Panc1 (cell line): ENCODE results near the gene PDE1C. TPM values are rescaled to one million over a fixed set of nuclear protein-coding genes. Genes with fewer than 3 reads are reported as not detected.

Experiments used
- ATAC-seq: fragments of 200-7000 bp; cut with Tn5 transposase; 2 replicates; pipeline ENCODE4 v1.9.1; 2020; ENCODE audit warnings: mild to moderate bottlenecking, moderate library complexity
- BruUV-seq: library from RNA; stranded (reverse); fragments of 400-500 nt; replicated peaks from 2 replicates; lab custom pipeline; 2021; lab: Mats Ljungman, UMichigan
- CTCF ChIA-PET: fragments of 300-600 bp; sonication (Branson Sonifier 250); formaldehyde crosslinking; loops from one replicate; lab custom pipeline; 2022; ENCODE audit warnings: antibody characterized with exemption; lab: Charles Lee
- POLR2A ChIA-PET: fragments of 300-600 bp; sonication (Branson Sonifier 250); formaldehyde crosslinking; loops from one replicate; lab custom pipeline; 2022; ENCODE audit warnings: antibody characterized with exemption; lab: Charles Lee
- DNase-seq: peaks from one replicate; pipeline ENCODE4 v3.0.0-alpha.2; 2010; ENCODE audit warnings: low read depth, low spot score
- H3K27ac ChIP-seq: 2 replicates; pipeline ENCODE4 v1.5.1; 2011; ENCODE audit warnings: mild to moderate bottlenecking, low read length, inconsistent platforms
- H3K27me3 ChIP-seq: fragments of 200-500 bp; sonication (Bioruptor generic); 2 replicates; pipeline ENCODE4 v1.6.0; 2014; ENCODE audit warnings: low read length, inconsistent platforms; ENCODE audit not compliant: control insufficient read depth, insufficient read depth
- H3K36me3 ChIP-seq: fragments of 200-500 bp; sonication (Bioruptor generic); 2 replicates; pipeline ENCODE4 v1.5.1; 2014; ENCODE audit warnings: inconsistent platforms, mild to moderate bottlenecking, low read length, moderate library complexity; ENCODE audit not compliant: control insufficient read depth, insufficient read depth
- H3K4me1 ChIP-seq: 2 replicates; pipeline ENCODE4 v1.5.1; 2011; ENCODE audit warnings: inconsistent platforms, mild to moderate bottlenecking, low read length, moderate library complexity; ENCODE audit not compliant: control insufficient read depth, insufficient read depth
- H3K4me3 ChIP-seq, 2 experiments: 2 replicates each; pipeline ENCODE4 v1.5.1; 2011 to 2012; ENCODE audit warnings: low read depth in 2 of 2, low read length in 2 of 2, mild to moderate bottlenecking in 2 of 2, inconsistent platforms in 1 of 2, moderate library complexity in 1 of 2
- H3K9me3 ChIP-seq: fragments of 200-500 bp; sonication (Bioruptor generic); 2 replicates; pipeline ENCODE4 v1.5.1; 2014; ENCODE audit warnings: low read depth, mild to moderate bottlenecking, inconsistent platforms, low read length, moderate library complexity; ENCODE audit not compliant: control insufficient read depth, insufficient read depth
- CTCF ChIP-seq: fragments of 450-650 bp; IDR thresholded peaks from 2 replicates; pipeline ENCODE4 v1.5.1; 2017; ENCODE audit warnings: mild to moderate bottlenecking
- POLR2AphosphoS5 ChIP-seq: IDR thresholded peaks from 2 replicates; pipeline ENCODE4 v1.6.1; 2012; ENCODE audit warnings: mild to moderate bottlenecking, low read depth, low read length, moderate library complexity
- REST ChIP-seq, 2 experiments: IDR thresholded peaks; 2 replicates each; pipeline ENCODE4 v1.6.1; 2011 to 2012; ENCODE audit warnings: low read depth in 2 of 2, control low read depth in 1 of 2, low read length in 1 of 2, mild to moderate bottlenecking in 1 of 2, moderate library complexity in 1 of 2; ENCODE audit not compliant: insufficient read depth in 1 of 2
- SIN3A ChIP-seq: IDR thresholded peaks from 2 replicates; pipeline ENCODE4 v1.6.1; 2012; ENCODE audit warnings: low read depth, mild to moderate bottlenecking, low read length, moderate library complexity, borderline replicate concordance; ENCODE audit not compliant: insufficient read depth
- TCF7L2 ChIP-seq: IDR thresholded peaks from 2 replicates; pipeline ENCODE4 v1.6.1; 2011; ENCODE audit warnings: mild to moderate bottlenecking, low read depth, low read length, inconsistent platforms
- in situ Hi-C: cut with HindIII; loops from 2 replicates; pipeline ENCODE4 v1.10.0; 2016; ENCODE audit warnings: low sequenced_read_pairs, low pct_unique_long_range_greater_than_20kb
- intact Hi-C: fragments of 100-400 bp; cut with micrococcal nuclease; formaldehyde crosslinking; loops from one replicate; pipeline ENCODE4 v1.10.0; 2022; ENCODE audit not compliant: unreplicated experiment
- total RNA-seq: library from RNA; stranded (reverse); gene quantifications from one replicate; pipeline ENCODE4 v1.2.1, GENCODE V29; 2021; ENCODE audit not compliant: unreplicated experiment

The PDE1C gene
- total RNA-seq, 1 experiment from 2014 or later = not detected

GRCh38 chr7:31828520-31828919 lies 241.7 kb downstream of the PDE1C start:
- H3K36me3 ChIP-seq = no peaks in the 10 kb centered on the region
- in situ Hi-C loops = no loop called here
- H3K4me1 ChIP-seq = no peaks in the 10 kb centered on the region
- BruUV-seq = no TSS peak
- CTCF ChIA-PET = no interaction called here
- no peak overlapping the region for H3K4me3 ChIP-seq
- POLR2A ChIA-PET = no interaction called here
- H3K27ac ChIP-seq = no peak overlapping the region
- H3K9me3 ChIP-seq = no peaks in the 10 kb centered on the region
- intact Hi-C loops = no loop called here
- H3K27me3 ChIP-seq = no peaks in the 10 kb centered on the region
- TF ChIP-seq SIN3A = no peak
- TF ChIP-seq POLR2AphosphoS5 = no peak
- no peak for TF ChIP-seq TCF7L2
- TF ChIP-seq CTCF = no peak
- no peak for TF ChIP-seq REST (IDR thresholded peaks at IDR 0.05; ENCODE audit: insufficient read depth in 1 of 2, low read depth in 2 of 2, low read length in 1 of 2)
- DNase-seq (no peak), ATAC-seq (no peak)

- Histone ChIP-seq H3K27me3 (no peaks in the 10 kb centered on the region), H3K9me3 (no peaks in the 10 kb centered on the region), H3K4me1 (no peaks in the 10 kb centered on the region), H3K36me3 (no peaks in the 10 kb centered on the region), H3K27ac (no peak overlapping the region), H3K4me3 (no peak overlapping the region)
- DNase-seq = no peak
- ChIA-PET POLR2A (no interaction called here), CTCF (no interaction called here)
- no TSS peak for BruUV-seq
- intact Hi-C loops (no loop called here), in situ Hi-C loops (no loop called here)
- TF ChIP-seq TCF7L2 = no peak
- no peak for TF ChIP-seq POLR2AphosphoS5
- no peak for TF ChIP-seq CTCF
- TF ChIP-seq REST (IDR thresholded peaks at IDR 0.05; ENCODE audit: insufficient read depth in 1 of 2, low read depth in 2 of 2, low read length in 1 of 2) = no peak
- TF ChIP-seq SIN3A = no peak
- ATAC-seq = no peak
Observed at GRCh38 chr7:31825576-31825975, 244.6 kb downstream of the PDE1C start.
